Measurements from ENCODE around the gene TEPSIN. TPM values are rescaled to one million over a fixed set of nuclear protein-coding genes. Genes with fewer than 3 reads are reported as not detected.
A peak's percentile ranks its signal among the peaks of the same experiment; 100 is the strongest.

The TEPSIN gene
- total RNA-seq, 2 donors from 2014 or later: 84.1 to 90.9 TPM

DNA sequence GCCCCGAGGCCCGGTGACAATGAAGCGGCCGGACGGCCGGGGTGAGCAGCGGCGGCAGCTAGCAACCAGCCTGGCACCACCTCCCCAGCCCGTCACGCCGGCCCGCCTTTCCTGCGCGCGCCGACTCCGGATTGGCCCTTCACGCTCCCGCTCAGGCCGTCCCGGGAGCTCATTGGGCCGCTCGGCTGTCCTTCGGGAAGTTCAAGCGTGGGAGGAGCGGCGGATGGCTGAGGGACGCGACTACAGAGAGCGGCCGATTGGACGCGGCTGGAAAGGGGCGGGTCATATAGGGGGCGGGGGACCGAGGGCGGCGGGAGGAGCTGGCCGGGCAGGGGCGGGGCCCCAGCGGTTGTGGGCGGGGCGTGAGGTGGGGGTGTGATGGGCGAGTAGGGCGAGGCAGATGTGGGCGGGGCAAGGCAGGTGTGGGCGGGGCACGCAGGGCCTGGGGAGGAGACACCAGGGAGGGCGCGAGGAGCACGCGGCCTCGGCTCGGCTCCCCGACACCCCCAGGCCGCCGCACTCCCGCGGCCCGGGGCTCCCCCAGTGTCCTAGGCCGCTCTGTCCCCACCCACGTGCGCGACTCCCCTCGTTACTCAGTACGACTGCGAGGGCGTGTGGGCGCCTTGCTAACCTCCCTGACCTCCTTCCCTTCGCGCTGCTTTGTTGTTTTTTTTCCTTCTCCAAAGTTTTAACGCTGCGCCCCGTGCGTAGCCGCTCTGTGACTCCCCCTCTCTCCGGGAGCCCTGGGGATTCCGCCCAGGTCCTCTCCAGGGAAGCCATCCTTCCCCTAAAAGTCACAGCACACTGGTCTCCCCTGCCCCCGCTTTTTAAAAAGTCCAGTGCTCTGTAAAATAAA lies 15.7 kb downstream of the TEPSIN start, which contains the start of gene CEP131:
TSS of gene CEP131 (minus strand) at position 60 of the 856 bp plus-strand sequence. CDS start 2,909 bp downstream, outside the sequence.
- peak; percentile 99 to 100 (median 99) for DNase-seq
- no peaks in the 10 kb centered on the region for H3K27me3 Mint-ChIP-seq
- no peaks in the 10 kb centered on the region for H3K9me3 ChIP-seq (ENCODE audit: control insufficient read depth, low read length, poor library complexity, severe bottlenecking)
- no peaks in the 10 kb centered on the region for H3K36me3 Mint-ChIP-seq (ENCODE audit: low read depth)
- H3K27ac Mint-ChIP-seq: peak within 1 kb of the TSS; percentile 78
- ATAC-seq: peak; percentile 96
- H3K4me3 Mint-ChIP-seq: peak within 1 kb of the TSS; percentile 86
- peaks cover 8% of the 10 kb centered on the region for H3K4me1 Mint-ChIP-seq

DNA sequence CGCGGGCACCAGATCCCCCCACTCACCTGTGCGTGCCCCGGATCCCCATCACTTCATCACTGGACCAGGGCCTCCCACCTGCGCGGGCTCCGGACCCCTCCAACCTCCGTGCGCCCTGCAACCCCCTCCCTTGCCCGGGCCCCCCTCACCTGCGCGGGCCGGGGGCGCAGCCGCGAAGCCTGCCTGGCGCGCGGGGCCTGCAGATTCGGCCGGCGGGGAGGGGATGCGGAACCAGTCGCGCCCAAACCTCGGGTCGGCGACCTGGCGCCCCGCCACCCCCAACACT lies 16.3 kb downstream of the TEPSIN start:
- H3K27me3 Mint-ChIP-seq: no peaks in the 10 kb centered on the region
- no peak for ATAC-seq
- H3K4me1 Mint-ChIP-seq: peaks cover 8% of the 10 kb centered on the region

DNA sequence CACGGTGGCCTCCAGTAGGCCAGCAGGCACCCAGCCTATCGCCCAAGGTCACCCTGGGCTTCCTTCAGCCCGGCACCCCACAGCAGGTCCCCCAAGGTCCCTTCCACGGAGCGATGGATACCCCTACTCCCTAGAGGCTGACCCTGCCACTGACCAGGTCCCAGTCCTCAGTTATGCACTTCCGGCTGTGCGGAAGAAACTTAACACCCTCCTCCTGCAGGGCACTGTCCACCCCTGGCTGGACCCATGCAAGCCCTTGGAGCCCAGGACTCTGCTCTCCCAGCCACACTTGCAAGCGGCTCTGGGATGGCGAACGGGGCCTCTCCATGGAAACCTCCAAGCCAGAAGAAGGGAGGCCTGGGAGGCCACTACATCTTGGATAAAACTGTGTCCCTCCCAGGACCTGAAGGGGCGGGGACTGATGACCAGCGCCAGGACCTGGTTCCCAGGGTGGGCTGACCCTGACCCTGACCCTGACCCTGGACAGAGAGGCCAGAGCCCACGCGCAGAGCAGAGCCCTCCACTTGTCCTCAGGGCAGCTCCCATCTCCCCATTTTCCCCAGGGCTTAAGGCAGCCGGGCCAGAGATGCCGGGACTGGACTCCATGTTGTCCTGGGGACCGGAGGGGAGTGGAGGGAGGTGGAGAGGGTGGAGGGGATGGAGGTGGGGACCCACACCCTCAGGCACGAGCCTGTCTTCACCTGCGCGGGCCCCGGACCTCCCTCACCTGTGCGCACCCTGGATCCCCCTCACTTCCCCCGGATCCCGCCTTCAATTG lies 16.8 kb downstream of the TEPSIN start:
- no peak for ATAC-seq
- Mint-ChIP-seq H3K4me1 (peaks cover 10% of the 10 kb centered on the region), H3K27ac (no peak overlapping the region), H3K4me3 (peak overlapping the region; percentile 49), H3K36me3 (ENCODE audit: low read depth) (no peaks in the 10 kb centered on the region), H3K27me3 (no peaks in the 10 kb centered on the region)
- H3K9me3 ChIP-seq (ENCODE audit: control insufficient read depth, low read length, poor library complexity, severe bottlenecking): no peaks in the 10 kb centered on the region
- DNase-seq: no peak

More for the DNA sequence above, 16.3 kb downstream of the TEPSIN start:
- no peaks in the 10 kb centered on the region for H3K36me3 Mint-ChIP-seq (ENCODE audit: low read depth)
- H3K27ac Mint-ChIP-seq: no peak overlapping the region
- peak overlapping the region; percentile 86 for H3K4me3 Mint-ChIP-seq
- DNase-seq: no peak
- H3K9me3 ChIP-seq (ENCODE audit: control insufficient read depth, low read length, poor library complexity, severe bottlenecking): no peaks in the 10 kb centered on the region

DNA sequence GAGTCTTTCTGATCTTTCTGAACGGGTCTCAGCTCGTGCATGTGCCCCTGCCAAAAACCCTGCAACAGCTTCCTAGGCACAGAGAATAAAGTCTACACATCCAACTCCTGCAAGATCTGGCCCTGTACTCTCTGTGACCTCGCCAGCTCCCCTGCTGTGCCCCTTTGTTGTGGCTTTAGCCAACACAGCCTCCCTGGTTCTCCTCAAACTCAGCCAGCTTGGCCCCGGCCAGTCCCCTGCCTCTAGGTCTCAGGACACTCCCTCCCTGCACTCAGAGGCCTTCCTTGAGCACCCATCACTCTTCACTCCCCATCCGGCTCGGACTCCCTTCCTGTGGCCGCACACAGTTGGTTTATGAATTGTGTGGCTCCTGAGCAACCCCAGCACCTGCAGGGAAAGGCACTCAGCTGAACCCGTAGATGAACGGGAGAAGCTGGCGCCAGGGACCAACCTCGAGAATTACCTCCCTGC lies 17.4 kb downstream of the TEPSIN start:
- no peaks in the 10 kb centered on the region for H3K9me3 ChIP-seq (ENCODE audit: control insufficient read depth, low read length, poor library complexity, severe bottlenecking)
- no peaks in the 10 kb centered on the region for H3K27me3 Mint-ChIP-seq
- H3K27ac Mint-ChIP-seq: no peak overlapping the region
- no peak for DNase-seq
- H3K4me1 Mint-ChIP-seq: peaks cover 11% of the 10 kb centered on the region
- no peaks in the 10 kb centered on the region for H3K36me3 Mint-ChIP-seq (ENCODE audit: low read depth)
- ATAC-seq: no peak
- peak overlapping the region; percentile 49 for H3K4me3 Mint-ChIP-seq

DNA sequence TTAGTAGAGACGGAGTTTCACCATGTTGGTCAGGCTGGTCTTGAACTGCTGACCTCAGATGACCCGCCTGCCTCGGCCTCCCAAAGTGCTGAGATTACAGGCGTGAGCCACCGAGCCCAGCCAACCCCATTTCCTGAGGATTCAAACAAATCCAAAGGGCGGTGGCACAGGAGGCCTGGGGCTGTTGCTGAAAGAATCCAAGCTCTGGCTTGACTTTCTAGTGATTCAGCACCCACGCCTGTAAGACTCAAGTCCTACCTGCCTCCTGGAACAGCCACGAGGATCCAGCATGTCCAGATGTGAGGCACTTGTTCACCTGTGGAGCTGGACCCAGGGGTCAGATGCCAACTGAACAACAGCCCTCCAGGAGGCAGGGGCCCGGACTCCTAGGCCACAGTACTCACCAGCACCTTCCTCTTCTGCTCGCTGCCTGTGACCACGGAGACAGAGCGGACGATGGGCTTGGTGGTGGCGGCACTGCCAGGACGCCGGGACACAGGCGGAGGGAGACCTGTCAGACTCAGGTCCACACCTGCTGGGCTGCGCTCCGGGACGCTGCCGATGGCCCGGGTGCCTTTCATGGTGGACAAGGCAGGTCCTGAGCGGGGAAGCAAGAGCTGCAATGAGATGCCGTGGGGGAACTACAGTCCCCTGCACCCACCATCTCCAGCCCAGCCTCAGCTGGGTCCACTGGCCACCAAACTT lies 19.2 kb downstream of the TEPSIN start:
- DNase-seq: no peak
- H3K4me3 Mint-ChIP-seq: no peak overlapping the region

DNA sequence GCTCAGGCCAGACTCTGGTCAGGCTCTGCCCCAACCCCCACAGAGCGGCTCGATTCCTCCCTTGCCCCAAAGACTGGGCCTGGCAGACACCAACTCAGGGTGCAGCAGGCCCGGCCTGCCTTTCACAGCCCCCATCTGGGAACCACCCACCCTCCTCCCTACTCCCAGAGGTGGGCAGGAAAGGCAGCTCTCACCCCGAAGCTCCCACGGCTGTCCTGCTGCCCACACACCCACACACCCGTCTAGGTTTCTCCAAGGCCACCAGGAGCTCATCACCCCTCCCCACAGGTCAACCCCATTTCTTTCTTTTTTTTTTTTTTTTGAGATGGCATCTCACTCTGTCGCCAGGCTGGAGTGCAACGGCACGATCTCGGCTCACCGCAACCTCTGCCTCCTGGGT lies 19.9 kb downstream of the TEPSIN start:
- Mint-ChIP-seq H3K27me3 (no peaks in the 10 kb centered on the region), H3K4me1 (peaks cover 11% of the 10 kb centered on the region), H3K36me3 (ENCODE audit: low read depth) (no peaks in the 10 kb centered on the region), H3K27ac (peak overlapping the region; percentile 43), H3K4me3 (no peak overlapping the region)
- DNase-seq (no peak), ATAC-seq (no peak)
- no peaks in the 10 kb centered on the region for H3K9me3 ChIP-seq (ENCODE audit: control insufficient read depth, low read length, poor library complexity, severe bottlenecking)

More for the DNA sequence above, 19.2 kb downstream of the TEPSIN start:
- Mint-ChIP-seq H3K27me3 (no peaks in the 10 kb centered on the region), H3K27ac (peak overlapping the region; percentile 43), H3K36me3 (ENCODE audit: low read depth) (no peaks in the 10 kb centered on the region), H3K4me1 (peaks cover 11% of the 10 kb centered on the region)
- no peaks in the 10 kb centered on the region for H3K9me3 ChIP-seq (ENCODE audit: control insufficient read depth, low read length, poor library complexity, severe bottlenecking)
- no peak for ATAC-seq

DNA sequence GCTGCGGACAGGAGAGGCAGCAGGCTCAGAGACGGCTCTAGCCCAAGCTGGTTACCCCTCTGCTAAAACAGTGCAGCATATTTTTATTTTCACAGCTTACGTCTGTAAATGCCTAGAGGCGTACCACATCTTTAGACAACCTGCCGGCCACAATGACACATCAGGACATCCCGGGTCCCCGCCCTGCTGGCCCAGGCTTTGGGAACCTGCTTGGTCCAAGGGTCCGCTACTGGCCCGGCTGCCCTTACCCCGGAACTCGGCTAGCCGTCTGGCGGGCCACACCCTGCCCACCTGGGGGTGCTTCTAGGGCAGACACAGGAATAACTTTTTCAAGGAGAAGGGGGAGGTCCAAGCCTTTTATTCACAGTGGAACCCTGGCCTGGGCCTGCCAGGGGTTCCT lies 20.4 kb downstream of the TEPSIN start:
- no peaks in the 10 kb centered on the region for H3K9me3 ChIP-seq (ENCODE audit: control insufficient read depth, low read length, poor library complexity, severe bottlenecking)
- ATAC-seq (no peak), DNase-seq (no peak)
- peaks cover 6% of the 10 kb centered on the region for H3K4me1 Mint-ChIP-seq
- H3K27ac Mint-ChIP-seq: no peak overlapping the region
- no peaks in the 10 kb centered on the region for H3K27me3 Mint-ChIP-seq
- H3K36me3 Mint-ChIP-seq (ENCODE audit: low read depth): no peaks in the 10 kb centered on the region
- H3K4me3 Mint-ChIP-seq: no peak overlapping the region

DNA sequence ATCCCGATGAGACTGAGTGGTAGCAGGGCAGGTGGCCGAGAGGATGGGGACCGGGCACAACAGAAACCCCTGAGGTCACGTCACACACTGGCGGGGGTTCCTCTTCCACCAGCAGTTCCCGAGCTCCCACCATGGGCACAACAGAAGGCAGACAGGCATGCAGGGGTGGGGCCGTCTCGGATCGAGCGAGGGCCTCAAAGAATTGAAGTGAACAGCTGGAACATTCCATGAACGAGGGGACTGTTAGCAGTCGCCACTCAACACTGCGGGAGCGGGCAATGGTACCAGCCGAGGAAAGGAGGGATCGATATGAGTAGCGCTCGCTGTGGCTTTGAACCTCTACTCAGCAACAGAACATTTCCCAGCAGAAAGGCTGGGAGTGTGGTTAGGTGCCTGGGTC lies 21.4 kb downstream of the TEPSIN start:
- Mint-ChIP-seq H3K36me3 (ENCODE audit: low read depth) (no peaks in the 10 kb centered on the region), H3K4me1 (peaks cover 7% of the 10 kb centered on the region), H3K4me3 (no peak overlapping the region), H3K27ac (no peak overlapping the region), H3K27me3 (no peaks in the 10 kb centered on the region)
- ATAC-seq (no peak), DNase-seq (no peak)
- H3K9me3 ChIP-seq (ENCODE audit: control insufficient read depth, low read length, poor library complexity, severe bottlenecking): no peaks in the 10 kb centered on the region

DNA sequence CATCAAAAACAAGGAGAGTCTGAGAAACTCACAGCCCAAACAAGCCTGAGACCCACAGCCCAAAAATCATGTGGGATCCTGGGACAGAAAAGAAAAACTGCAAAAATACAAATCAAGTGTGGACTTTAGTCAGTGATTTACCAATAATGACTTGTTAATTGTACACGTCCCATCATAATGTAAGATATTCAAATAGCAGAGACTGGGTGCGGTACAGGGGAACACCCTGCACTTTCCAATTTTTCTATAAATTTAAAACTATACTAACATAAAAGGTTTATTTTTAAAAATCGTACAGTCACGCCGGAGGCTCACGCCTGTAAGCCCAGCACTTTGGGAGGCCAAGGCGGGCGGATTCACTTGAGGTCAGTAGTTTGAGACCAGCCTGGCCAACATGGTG lies 24.9 kb downstream of the TEPSIN start:
- Mint-ChIP-seq H3K27ac (no peak overlapping the region), H3K36me3 (ENCODE audit: low read depth) (no peaks in the 10 kb centered on the region), H3K27me3 (no peaks in the 10 kb centered on the region), H3K4me1 (peaks cover 4% of the 10 kb centered on the region), H3K4me3 (no peak overlapping the region)
- ATAC-seq: no peak
- H3K9me3 ChIP-seq (ENCODE audit: control insufficient read depth, low read length, poor library complexity, severe bottlenecking): no peaks in the 10 kb centered on the region
- DNase-seq: no peak

DNA sequence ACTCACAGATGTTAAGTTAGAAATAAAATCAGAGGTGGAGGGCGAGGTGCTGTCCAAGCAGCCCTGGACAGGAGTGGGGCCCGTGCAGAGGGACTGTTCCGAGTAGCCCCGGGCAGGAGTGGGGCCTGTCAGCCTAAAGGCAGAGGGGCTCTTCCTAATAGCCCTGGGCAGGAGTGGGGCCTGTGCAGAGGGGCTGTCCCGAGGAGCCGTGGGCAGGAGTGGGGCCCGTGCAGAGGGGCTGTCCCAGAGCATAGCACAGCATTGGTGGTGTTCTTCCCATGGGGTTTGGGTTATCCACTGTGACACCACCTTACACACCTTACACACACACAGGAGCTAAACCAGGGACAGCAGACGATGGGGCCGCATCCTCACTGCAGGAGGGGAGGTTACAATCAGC lies 26.5 kb downstream of the TEPSIN start:
- Mint-ChIP-seq H3K36me3 (ENCODE audit: low read depth) (no peaks in the 10 kb centered on the region), H3K27ac (no peak overlapping the region), H3K27me3 (no peaks in the 10 kb centered on the region), H3K4me1 (peaks cover 4% of the 10 kb centered on the region), H3K4me3 (no peak overlapping the region)
- ATAC-seq: no peak
- no peaks in the 10 kb centered on the region for H3K9me3 ChIP-seq (ENCODE audit: control insufficient read depth, low read length, poor library complexity, severe bottlenecking)
- DNase-seq: no peak

DNA sequence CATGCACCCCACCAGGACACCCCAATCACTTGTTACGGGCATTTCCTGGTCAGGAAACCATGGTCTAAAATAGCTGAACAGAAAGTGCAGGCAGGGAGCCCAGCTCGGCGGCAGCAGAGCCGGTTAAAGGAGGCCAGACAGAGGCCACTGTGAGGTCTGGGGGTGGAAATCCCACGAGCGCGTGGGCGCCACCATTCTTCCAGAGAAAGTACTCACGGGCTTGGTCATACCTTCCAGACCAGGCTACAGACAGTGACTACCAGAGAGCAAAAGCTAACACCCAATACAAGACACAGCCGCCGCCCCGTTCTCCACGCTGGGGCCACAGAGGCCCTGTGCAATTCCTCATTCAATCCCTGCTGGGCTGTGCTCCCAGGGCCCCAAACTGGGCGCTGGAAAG lies 28.0 kb downstream of the TEPSIN start:
- Mint-ChIP-seq H3K27ac (no peak overlapping the region), H3K36me3 (ENCODE audit: low read depth) (no peaks in the 10 kb centered on the region), H3K4me3 (no peak overlapping the region), H3K27me3 (no peaks in the 10 kb centered on the region), H3K4me1 (peaks cover 2% of the 10 kb centered on the region)
- no peaks in the 10 kb centered on the region for H3K9me3 ChIP-seq (ENCODE audit: control insufficient read depth, low read length, poor library complexity, severe bottlenecking)
- DNase-seq (no peak), ATAC-seq (no peak)

DNA sequence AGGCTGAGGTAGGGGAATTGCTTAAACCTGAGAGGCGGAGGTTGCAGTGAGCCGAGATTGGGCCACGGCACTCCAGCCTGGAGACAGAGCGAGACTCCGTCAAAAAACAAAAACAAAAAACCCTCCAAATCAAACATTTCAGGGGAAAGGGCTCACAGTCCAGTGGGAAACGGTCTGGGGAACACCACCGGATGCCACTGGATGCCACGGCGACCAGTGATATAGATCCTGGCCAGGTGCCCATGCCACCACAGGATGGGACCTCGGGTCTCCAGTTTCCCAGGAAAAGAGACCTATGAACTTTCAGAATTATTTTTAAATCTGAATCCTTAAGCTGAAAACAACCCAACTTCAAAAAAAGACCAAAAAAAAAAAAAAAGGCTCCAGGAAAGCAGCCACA lies 28.4 kb downstream of the TEPSIN start:
- DNase-seq (no peak), ATAC-seq (no peak)
- H3K9me3 ChIP-seq (ENCODE audit: control insufficient read depth, low read length, poor library complexity, severe bottlenecking): no peaks in the 10 kb centered on the region
- Mint-ChIP-seq H3K4me1 (peaks cover 2% of the 10 kb centered on the region), H3K4me3 (no peak overlapping the region), H3K27ac (no peak overlapping the region), H3K27me3 (no peaks in the 10 kb centered on the region), H3K36me3 (ENCODE audit: low read depth) (no peaks in the 10 kb centered on the region)

DNA sequence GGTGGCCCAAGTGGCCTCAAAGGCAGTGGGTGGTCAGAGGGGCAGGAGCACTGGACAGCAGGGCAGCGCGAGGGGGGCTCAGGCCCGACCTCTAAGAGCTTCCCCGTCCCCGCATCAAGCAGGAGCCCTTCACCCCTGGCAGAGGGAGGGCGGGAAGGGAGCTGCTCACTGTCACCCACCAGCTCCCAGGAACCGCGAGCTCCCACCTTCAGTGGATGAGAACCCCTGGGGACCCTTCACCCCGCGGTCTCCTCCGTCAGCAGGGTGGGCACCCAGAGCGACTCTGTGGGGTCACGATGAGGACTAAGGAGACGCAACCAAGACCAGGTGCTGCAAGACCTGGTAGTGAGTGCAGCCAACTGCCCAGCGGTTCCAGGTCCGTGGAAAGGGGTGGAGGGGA lies 29.7 kb downstream of the TEPSIN start:
- Mint-ChIP-seq H3K4me1 (peaks cover 4% of the 10 kb centered on the region), H3K27ac (no peak overlapping the region), H3K4me3 (no peak overlapping the region), H3K36me3 (ENCODE audit: low read depth) (no peaks in the 10 kb centered on the region), H3K27me3 (no peaks in the 10 kb centered on the region)
- DNase-seq (peak in 1 of 3 donors; percentile 8), ATAC-seq (no peak)
- H3K9me3 ChIP-seq (ENCODE audit: control insufficient read depth, low read length, poor library complexity, severe bottlenecking): no peaks in the 10 kb centered on the region
